Kidney epithelial cell (primary cell): ENCODE measurements around the gene KRTAP5-5. TPM values are rescaled to one million over a fixed set of nuclear protein-coding genes. Genes with fewer than 3 reads are reported as not detected.

Experiments
- DNase-seq: peaks from one replicate; pipeline ENCODE4 v3.0.0-alpha.2; 2010; ENCODE audit warnings: low read depth
- H3K27me3 ChIP-seq: 2 replicates; pipeline ENCODE4 v1.6.0; 2011; ENCODE audit warnings: low read length; ENCODE audit not compliant: control insufficient read depth, insufficient read depth
- H3K36me3 ChIP-seq: 2 replicates; pipeline ENCODE4 v1.5.1; 2011; ENCODE audit warnings: low read length; ENCODE audit not compliant: control insufficient read depth, insufficient read depth
- H3K4me3 ChIP-seq: 2 replicates; pipeline ENCODE4 v1.5.1; 2011; ENCODE audit warnings: low read depth, mild to moderate bottlenecking, control low read depth, low read length
- CTCF ChIP-seq: IDR thresholded peaks from 2 replicates; pipeline ENCODE4 v1.5.1; 2011; ENCODE audit warnings: mild to moderate bottlenecking, moderate library complexity, low read length, control low read depth, inconsistent platforms; ENCODE audit not compliant: insufficient read depth, poor library complexity, severe bottlenecking
- total RNA-seq: library from RNA; depleted of rRNA; stranded (reverse); fragments of >200 nt; gene quantifications from 2 replicates; pipeline ENCODE4 v1.2.3, GENCODE V29; 2015

KRTAP5-5 gene
- total RNA-seq, 1 donor from 2014 or later: not detected

- Histone ChIP-seq H3K27me3 (peaks cover 24% of the 10 kb centered on the region), H3K4me3 (no peak overlapping the region), H3K36me3 (no peaks in the 10 kb centered on the region)
- TF ChIP-seq CTCF: no peak
- DNase-seq: no peak
These were observed 4.0 kb upstream of the KRTAP5-5 start for GRCh38 chr11:1625541-1625940.

- peak; percentile 96 for TF ChIP-seq CTCF
- H3K36me3 ChIP-seq: no peaks in the 10 kb centered on the region
- no peak overlapping the region for H3K4me3 ChIP-seq
- H3K27me3 ChIP-seq: peaks cover 39% of the 10 kb centered on the region
- no peak for DNase-seq
These were observed 859 bp upstream of the KRTAP5-5 start for GRCh38 chr11:1628506-1629325.

- Histone ChIP-seq H3K36me3 (no peaks in the 10 kb centered on the region), H3K27me3 (peaks cover 36% of the 10 kb centered on the region), H3K4me3 (no peak overlapping the region)
- TF ChIP-seq CTCF: no peak
- DNase-seq: no peak
These were observed 696 bp downstream of the KRTAP5-5 start for GRCh38 chr11:1630271-1630670.

- H3K4me3 ChIP-seq: no peak overlapping the region
- H3K27me3 ChIP-seq: peaks cover 38% of the 10 kb centered on the region
- DNase-seq: no peak
- no peaks in the 10 kb centered on the region for H3K36me3 ChIP-seq
- no peak for TF ChIP-seq CTCF
These were observed 1.5 kb downstream of the KRTAP5-5 start for GRCh38 chr11:1631066-1631568.

GRCh38 chr11:1632053-1632714 lies 2.6 kb downstream of the KRTAP5-5 start:
- no peak for TF ChIP-seq CTCF
- Histone ChIP-seq H3K4me3 (no peak overlapping the region), H3K27me3 (peaks cover 42% of the 10 kb centered on the region), H3K36me3 (no peaks in the 10 kb centered on the region)
- DNase-seq: no peak
